Common myeloid progenitor, CD34-positive (primary cell): ENCODE data around the gene SGCE.

Experiments used
- CTCF ChIA-PET: fragments of 350-600 bp; sonication (Branson Sonifier 250); formaldehyde crosslinking; loops from one replicate; lab custom pipeline; 2021; ENCODE audit warnings: antibody characterized with exemption; lab: Charles Lee
- POLR2A ChIA-PET: fragments of 350-600 bp; sonication (Branson Sonifier 250); formaldehyde crosslinking; loops from one replicate; lab custom pipeline; 2021; ENCODE audit warnings: antibody characterized with exemption; lab: Charles Lee
- DNase-seq, 3 donors: peaks; one replicate each; pipeline versions ENCODE4 v3.0.0 to v3.0.0-alpha.2; 2013
- H3K27ac ChIP-seq, 2 experiments: 1 replicate in 1 of 2; 2 replicates in 1 of 2; pipeline ENCODE4 v1.7.0; 2013; ENCODE audit warnings: inconsistent platforms in 2 of 2, low read length in 2 of 2, mild to moderate bottlenecking in 2 of 2, low read depth in 1 of 2, moderate library complexity in 1 of 2; ENCODE audit not compliant: severe bottlenecking in 2 of 2, insufficient read depth in 1 of 2, poor library complexity in 1 of 2
- H3K27me3 ChIP-seq, 5 experiments: replicated peaks in 2 of 5; 1 replicate in 3 of 5; 2 replicates in 2 of 5; pipeline versions ENCODE4 v1.6.1 to v1.7.0; 2013; ENCODE audit warnings: low read length in 4 of 5, mild to moderate bottlenecking in 2 of 5, moderate library complexity in 2 of 5, inconsistent platforms in 1 of 5; ENCODE audit not compliant: insufficient read depth in 5 of 5, control insufficient read depth in 4 of 5
- H3K36me3 ChIP-seq, 4 experiments: 1 replicate in 2 of 4; 2 replicates in 2 of 4; pipeline versions ENCODE4 v1.6.1 to v1.7.0; 2013; ENCODE audit warnings: low read length in 3 of 4, control low read depth in 1 of 4, mild to moderate bottlenecking in 1 of 4; ENCODE audit not compliant: control insufficient read depth in 4 of 4, insufficient read depth in 4 of 4
- H3K4me1 ChIP-seq, 4 experiments: 1 replicate in 3 of 4; 2 replicates in 1 of 4; pipeline versions ENCODE4 v1.6.1 to v1.7.1; 2013; ENCODE audit warnings: low read length in 3 of 4, mild to moderate bottlenecking in 3 of 4, control low read depth in 1 of 4, inconsistent platforms in 1 of 4, moderate library complexity in 1 of 4; ENCODE audit not compliant: control insufficient read depth in 4 of 4, insufficient read depth in 4 of 4; ENCODE audit errors: control extremely low read depth in 1 of 4
- H3K4me3 ChIP-seq, 7 experiments: 1 replicate in 4 of 7; 2 replicates in 3 of 7; pipeline versions ENCODE4 v1.5.1 to v1.7.0; 2013; ENCODE audit warnings: mild to moderate bottlenecking in 7 of 7, low read length in 6 of 7, moderate library complexity in 6 of 7, inconsistent platforms in 2 of 7, low read depth in 2 of 7, control low read depth in 1 of 7; ENCODE audit not compliant: insufficient read depth in 4 of 7, control insufficient read depth in 1 of 7; ENCODE audit errors: extremely low read depth in 1 of 7
- H3K9me3 ChIP-seq, 5 experiments: 1 replicate in 4 of 5; 2 replicates in 1 of 5; pipeline versions ENCODE4 v1.6.1 to v1.7.1; 2013; ENCODE audit warnings: low read length in 4 of 5, mild to moderate bottlenecking in 2 of 5, inconsistent platforms in 1 of 5, low read depth in 1 of 5, moderate library complexity in 1 of 5; ENCODE audit not compliant: control insufficient read depth in 4 of 5, insufficient read depth in 2 of 5; ENCODE audit errors: control extremely low read depth in 1 of 5
- WGBS: methylation state at CpG from one replicate; pipeline ENCODE4 v1.1.5; 2013; ENCODE audit not compliant: insufficient coverage; 5-methylcytosine and 5-hydroxymethylcytosine counted together

SGCE gene

DNA sequence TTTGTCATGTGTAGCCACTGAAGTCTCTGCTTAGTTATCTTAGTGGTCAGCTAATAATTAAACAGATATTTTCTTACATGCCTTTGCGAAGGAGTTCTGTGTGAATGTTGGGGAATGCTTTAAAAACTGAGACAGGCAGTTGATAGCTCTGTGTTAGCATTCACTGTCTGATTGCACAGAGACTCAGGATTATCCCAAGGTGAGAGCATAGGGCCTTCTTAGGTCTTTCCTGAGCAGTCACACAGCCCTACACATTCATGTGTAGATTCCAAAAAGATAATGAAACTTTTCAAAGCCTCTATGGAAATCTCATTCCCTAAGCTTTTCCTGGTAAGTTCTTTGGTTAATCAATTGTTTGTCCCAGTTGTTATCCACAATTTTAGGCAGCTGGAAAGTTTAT lies 78.6 kb downstream of the SGCE start:
- POLR2A ChIA-PET, result no interaction called here
- no peak overlapping the region for H3K27ac ChIP-seq
- no peak for DNase-seq
- H3K27me3 ChIP-seq, result no peaks in the 10 kb centered on the region
- no CpG with 5 or more reads among the region's 1 CpG for WGBS
- no peak overlapping the region for H3K4me3 ChIP-seq
- CTCF ChIA-PET, result interaction anchor here (0.5 kb wide), 1 partner anchor 572 kb away, joined by 3 read pairs; no protein-coding TSS in a partner anchor
- H3K9me3 ChIP-seq, result peaks cover 3 to 31% (median 8%) of the 10 kb centered on the region in 5 experiments
- H3K36me3 ChIP-seq, result peaks cover 7 to 48% (median 20%) of the 10 kb centered on the region in 4 experiments
- H3K4me1 ChIP-seq, result no peaks in the 10 kb centered on the region

DNA sequence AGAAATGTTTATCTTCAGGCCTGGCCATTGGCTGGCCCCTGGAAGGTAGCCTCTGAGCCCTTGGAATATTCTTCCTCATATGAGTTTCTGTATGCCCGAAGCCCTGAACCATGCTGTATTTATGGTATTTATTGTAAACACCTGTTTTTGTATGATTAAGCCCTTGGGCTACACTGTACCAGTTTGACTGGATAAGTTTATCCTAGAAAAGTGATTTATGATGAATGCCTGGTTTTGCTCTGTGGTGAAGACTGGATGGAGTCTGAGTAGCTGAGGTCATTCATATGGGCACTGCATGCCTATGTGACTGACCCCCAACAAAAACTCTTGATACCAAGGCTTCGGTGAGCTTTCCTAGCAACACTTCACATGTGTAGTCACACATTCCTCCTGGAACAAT lies 79.6 kb downstream of the SGCE start:
- ChIA-PET POLR2A (no interaction called here), CTCF (no interaction called here)
- Histone ChIP-seq H3K4me1 (no peaks in the 10 kb centered on the region), H3K4me3 (no peak overlapping the region), H3K27me3 (no peaks in the 10 kb centered on the region), H3K27ac (no peak overlapping the region), H3K9me3 (peaks cover 3 to 36% (median 10%) of the 10 kb centered on the region in 5 experiments), H3K36me3 (peaks cover 8 to 48% (median 22%) of the 10 kb centered on the region in 4 experiments)
- DNase-seq, result no peak
- 100% methylated on average over 1 of the region's 2 CpGs for WGBS

DNA sequence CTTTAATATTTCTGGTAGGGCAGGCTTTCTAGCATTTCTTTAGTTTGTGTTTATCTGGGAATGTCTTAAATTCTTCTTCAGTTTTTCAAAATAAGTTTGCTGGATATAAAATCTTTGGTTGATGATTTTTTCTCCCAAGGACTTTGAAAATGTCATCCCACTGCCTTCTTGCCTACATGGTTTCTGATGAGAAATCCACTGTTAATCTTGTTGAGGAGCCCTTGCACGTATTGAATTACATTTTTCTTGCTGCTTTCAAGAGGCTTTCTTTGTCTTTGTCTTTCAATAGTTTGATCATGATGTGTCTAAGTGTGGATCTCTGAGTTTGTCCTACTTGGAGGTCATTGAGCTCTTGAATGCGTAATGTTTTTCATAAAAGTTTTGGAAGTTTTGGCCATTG lies 80.3 kb downstream of the SGCE start:
- Histone ChIP-seq H3K4me3 (no peak overlapping the region), H3K27me3 (no peaks in the 10 kb centered on the region), H3K27ac (no peak overlapping the region), H3K36me3 (peaks cover 12 to 52% (median 22%) of the 10 kb centered on the region in 4 experiments), H3K4me1 (no peaks in the 10 kb centered on the region), H3K9me3 (peaks cover 6 to 38% (median 11%) of the 10 kb centered on the region in 5 experiments)
- DNase-seq, result peak in 1 of 3 donors; percentile 5
- CTCF ChIA-PET, result no interaction called here
- WGBS, result 100% methylated on average over 1 of the region's 2 CpGs
- POLR2A ChIA-PET, result no interaction called here

DNA sequence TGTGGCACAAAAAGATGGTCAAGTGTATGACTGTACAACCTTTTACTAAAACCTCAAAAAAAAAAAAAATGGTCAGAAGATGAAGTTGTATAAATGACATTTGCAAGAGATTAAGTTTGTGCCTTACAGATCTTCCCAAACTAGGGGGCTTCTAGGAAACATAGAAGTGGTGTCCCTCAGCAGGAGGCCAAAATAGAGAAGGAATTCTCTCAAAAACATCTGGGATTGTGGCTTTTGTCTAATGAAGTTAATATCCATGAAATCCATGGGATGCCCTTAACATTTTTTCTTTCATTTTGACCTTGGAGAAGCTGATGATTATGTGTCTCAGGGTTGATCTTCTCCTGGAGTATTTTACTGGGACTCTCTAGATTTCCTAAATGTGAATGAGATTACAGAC lies 84.1 kb downstream of the SGCE start:
- H3K4me1 ChIP-seq, result no peaks in the 10 kb centered on the region
- peaks cover 6 to 38% (median 11%) of the 10 kb centered on the region in 5 experiments for H3K9me3 ChIP-seq
- H3K36me3 ChIP-seq, result peaks cover 8 to 41% (median 15%) of the 10 kb centered on the region in 4 experiments
- POLR2A ChIA-PET, result no interaction called here
- CTCF ChIA-PET, result interaction anchor here (0.8 to 1.0 kb wide), 2 partner anchors 9 to 15 kb away, joined by 3 read pairs; no protein-coding TSS in a partner anchor
- no peak overlapping the region for H3K27ac ChIP-seq
- H3K27me3 ChIP-seq, result no peaks in the 10 kb centered on the region
- DNase-seq, result no peak
- no peak overlapping the region for H3K4me3 ChIP-seq

DNA sequence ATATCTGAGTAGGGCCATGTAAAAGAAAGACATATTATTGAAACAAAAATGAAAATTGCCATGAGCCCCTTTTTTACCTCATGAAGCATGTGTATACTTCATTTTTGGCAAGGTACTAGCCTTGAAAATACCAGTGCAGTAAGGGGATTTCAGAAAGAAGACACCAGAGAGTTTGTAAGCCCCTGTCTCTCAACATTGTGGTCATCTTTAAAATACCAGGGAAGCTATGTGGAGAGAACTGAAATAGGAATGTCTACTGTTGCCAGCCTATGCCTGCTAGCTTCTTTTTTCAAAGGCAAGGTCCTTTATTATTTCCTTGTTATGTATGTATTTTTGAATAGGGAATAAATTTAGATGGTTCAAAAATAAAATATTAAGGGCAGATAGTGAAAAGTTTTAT lies 88.5 kb downstream of the SGCE start:
- peaks cover 0 to 12% (median 10%) of the 10 kb centered on the region in 4 experiments for H3K36me3 ChIP-seq
- no peak overlapping the region for H3K4me3 ChIP-seq
- CTCF ChIA-PET, result no interaction called here
- no peak for DNase-seq
- POLR2A ChIA-PET, result no interaction called here
- no peaks in the 10 kb centered on the region for H3K4me1 ChIP-seq
- H3K9me3 ChIP-seq, result peaks cover 0 to 10% (median 4%) of the 10 kb centered on the region in 5 experiments
- no peak overlapping the region for H3K27ac ChIP-seq
- H3K27me3 ChIP-seq, result no peaks in the 10 kb centered on the region

DNA sequence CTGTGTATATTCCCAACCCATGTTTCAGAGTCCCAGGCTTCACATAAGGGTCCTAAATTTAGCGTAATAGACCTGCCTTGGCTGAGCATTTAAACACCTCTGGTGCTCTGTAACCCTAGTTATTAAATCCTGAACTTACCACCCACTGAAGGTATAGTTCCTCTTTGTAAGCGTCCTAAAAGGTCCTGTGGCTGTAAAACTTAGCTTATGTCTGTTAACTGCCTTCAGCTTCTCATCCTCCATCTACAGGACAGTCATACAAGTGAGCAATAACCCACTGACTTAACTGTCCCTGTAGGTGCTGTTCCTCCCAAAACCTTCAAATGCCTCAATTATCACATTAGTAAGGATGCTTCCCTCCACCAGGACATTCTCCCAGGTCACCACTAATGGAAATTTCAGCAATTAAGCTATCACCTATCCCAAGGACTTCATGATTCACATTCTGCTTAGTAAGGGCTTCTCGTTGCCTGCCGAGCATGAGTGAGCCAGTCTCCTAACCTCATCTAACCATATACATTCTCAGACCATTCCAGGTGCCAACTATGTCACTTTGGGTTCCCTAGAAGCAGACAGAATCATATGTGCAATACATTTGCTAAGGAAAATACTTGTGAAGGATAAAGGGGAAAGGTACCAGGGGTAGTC lies 90.6 kb downstream of the SGCE start:
- no peaks in the 10 kb centered on the region for H3K27me3 ChIP-seq
- H3K4me3 ChIP-seq, result no peak overlapping the region
- no peaks in the 10 kb centered on the region for H3K4me1 ChIP-seq
- peaks cover 0 to 8% (median 5%) of the 10 kb centered on the region in 4 experiments for H3K36me3 ChIP-seq
- H3K27ac ChIP-seq, result no peak overlapping the region
- WGBS, result 90% methylated on average over 1 of the region's 4 CpGs
- no peak for DNase-seq
- ChIA-PET CTCF (interaction anchor here (0.6 to 1.3 kb wide), 2 partner anchors 9 to 940 kb away, joined by 3 read pairs; no protein-coding TSS in a partner anchor), POLR2A (no interaction called here)
- no peaks in the 10 kb centered on the region for H3K9me3 ChIP-seq

DNA sequence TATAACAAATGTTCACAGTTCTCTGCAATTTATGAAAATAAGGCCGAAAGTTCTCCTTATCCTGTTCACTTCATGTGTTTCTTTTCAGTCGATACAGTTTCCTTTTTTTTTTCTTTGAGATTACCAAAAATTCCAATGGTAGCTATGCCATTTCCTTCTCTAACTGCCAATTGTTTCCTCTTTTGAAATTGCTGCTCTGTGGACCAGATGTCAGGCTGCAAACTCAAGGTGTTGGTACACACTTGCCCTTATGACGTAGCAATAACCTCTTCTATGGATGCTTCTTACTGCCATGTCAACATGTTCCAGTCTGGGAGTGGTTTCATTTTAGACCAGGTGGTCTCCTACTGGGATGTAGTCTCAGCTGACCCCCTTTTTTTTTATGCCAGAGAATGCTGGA lies 93.4 kb downstream of the SGCE start:
- Histone ChIP-seq H3K27me3 (no peaks in the 10 kb centered on the region), H3K27ac (no peak overlapping the region), H3K4me3 (no peak overlapping the region), H3K4me1 (no peaks in the 10 kb centered on the region), H3K9me3 (no peaks in the 10 kb centered on the region), H3K36me3 (peaks cover 0 to 16% (median 6%) of the 10 kb centered on the region in 4 experiments)
- POLR2A ChIA-PET, result no interaction called here
- 69% methylated on average over 3 of the region's 3 CpGs for WGBS
- CTCF ChIA-PET, result no interaction called here
- DNase-seq, result peak in 2 of 3 donors; percentile 21 to 26
